ENCODE data around the gene P2RY6.

- TF ChIP-seq MAX (IDR thresholded peaks at IDR 0.05) (no peak), CTCF (IDR thresholded peaks at IDR 0.05 in 2 of 3, conservative IDR thresholded peaks at IDR 0.05 in 1 of 3; ENCODE audit: borderline replicate concordance in 1 of 3, insufficient read depth in 1 of 3, low read depth in 2 of 3, low read length in 2 of 3) (no peak), ATF3 (IDR thresholded peaks at IDR 0.05) (no peak), SP1 (IDR thresholded peaks at IDR 0.05; ENCODE audit: low read depth) (no peak), REST (IDR thresholded peaks at IDR 0.05; ENCODE audit: low read depth) (no peak), POLR2AphosphoS5 (IDR thresholded peaks at IDR 0.05; ENCODE audit: low read depth, low read length) (no peak), EZH2 (IDR thresholded peaks at IDR 0.05) (no peak), POLR2A (IDR thresholded peaks at IDR 0.05; ENCODE audit: borderline replicate concordance, extremely low read depth, insufficient read depth, insufficient read length) (no peak), RAD21 (IDR thresholded peaks at IDR 0.05; ENCODE audit: low read depth) (no peak), JUND (IDR thresholded peaks at IDR 0.05) (no peak), EGR1 (IDR thresholded peaks at IDR 0.05; ENCODE audit: low read depth) (no peak)
These were observed 4.9 kb upstream of the P2RY6 start for GRCh38 chr11:73267122-73267846.

Data from HCT116 (cell line).